H9 (cell line): ENCODE results near the gene STPG1. TPM values are rescaled to one million over a fixed set of nuclear protein-coding genes. Genes with fewer than 3 reads are reported as not detected.

Source experiments
- DNase-seq: peaks from one replicate; pipeline ENCODE4 v3.0.0-alpha.2; 2017
- H2AFZ ChIP-seq: one replicate; pipeline ENCODE4 v1.6.1; 2013; ENCODE audit warnings: mild to moderate bottlenecking, low read length, control low read depth, moderate library complexity
- H2AK5ac ChIP-seq: 2 replicates; pipeline ENCODE4 v1.6.1; 2013; ENCODE audit warnings: low read length, control low read depth, mixed read lengths; ENCODE audit not compliant: insufficient read length
- H2BK120ac ChIP-seq: one replicate; pipeline ENCODE4 v1.6.1; 2013; ENCODE audit warnings: low read depth, mild to moderate bottlenecking, low read length, control low read depth, inconsistent platforms; ENCODE audit not compliant: poor library complexity, severe bottlenecking
- H2BK12ac ChIP-seq: 2 replicates; pipeline ENCODE4 v1.6.1; 2013; ENCODE audit warnings: low read length, control low read depth, mixed read lengths, low read depth; ENCODE audit not compliant: insufficient read length
- H2BK15ac ChIP-seq: 2 replicates; pipeline ENCODE4 v1.6.1; 2013; ENCODE audit warnings: low read depth, low read length, control low read depth
- H2BK20ac ChIP-seq: one replicate; pipeline ENCODE4 v1.6.1; 2013; ENCODE audit warnings: low read depth, mild to moderate bottlenecking, low read length, control low read depth, inconsistent platforms; ENCODE audit not compliant: poor library complexity, severe bottlenecking
- H2BK5ac ChIP-seq: 2 replicates; pipeline ENCODE4 v1.6.1; 2013; ENCODE audit warnings: low read length, control low read depth, mixed read lengths; ENCODE audit not compliant: insufficient read length
- H3K14ac ChIP-seq: 2 replicates; pipeline ENCODE4 v1.6.1; 2013; ENCODE audit warnings: low read length, control low read depth; ENCODE audit not compliant: insufficient read depth
- H3K18ac ChIP-seq: 2 replicates; pipeline ENCODE4 v1.6.1; 2013; ENCODE audit warnings: low read depth, mild to moderate bottlenecking, mixed read lengths, low read length, control low read depth; ENCODE audit not compliant: insufficient read length
- H3K23ac ChIP-seq: 2 replicates; pipeline ENCODE4 v1.6.1; 2013; ENCODE audit warnings: low read length, control low read depth, mixed read lengths, low read depth; ENCODE audit not compliant: insufficient read length
- H3K23me2 ChIP-seq: 2 replicates; pipeline ENCODE4 v1.6.1; 2013; ENCODE audit warnings: low read depth, mild to moderate bottlenecking, mixed read lengths, low read length, control low read depth; ENCODE audit not compliant: insufficient read length, poor library complexity, severe bottlenecking
- H3K27ac ChIP-seq: 2 replicates; pipeline ENCODE4 v1.5.1; 2013; ENCODE audit warnings: low read length, control low read depth, mixed read lengths, low read depth; ENCODE audit not compliant: insufficient read length
- H3K27me3 ChIP-seq: 2 replicates; pipeline ENCODE4 v1.6.1; 2013; ENCODE audit warnings: low read length, control low read depth, inconsistent platforms; ENCODE audit not compliant: insufficient read depth
- H3K4ac ChIP-seq: 2 replicates; pipeline ENCODE4 v1.6.1; 2013; ENCODE audit warnings: low read depth, mild to moderate bottlenecking, control low read depth, inconsistent platforms, low read length, moderate library complexity
- H3K4me1 ChIP-seq: 2 replicates; pipeline ENCODE4 v1.6.1; 2013; ENCODE audit warnings: low read length, control low read depth, inconsistent platforms; ENCODE audit not compliant: insufficient read depth
- H3K4me2 ChIP-seq: 2 replicates; pipeline ENCODE4 v1.6.1; 2013; ENCODE audit warnings: low read length, control low read depth, mixed read lengths; ENCODE audit not compliant: insufficient read length, insufficient read depth
- H3K56ac ChIP-seq: 2 replicates; pipeline ENCODE4 v1.6.1; 2013; ENCODE audit warnings: low read depth, mild to moderate bottlenecking, mixed read lengths, low read length, control low read depth; ENCODE audit not compliant: insufficient read length
- H3K79me1 ChIP-seq: 2 replicates; pipeline ENCODE4 v1.6.1; 2013; ENCODE audit warnings: low read depth, mild to moderate bottlenecking, moderate library complexity, low read length, control low read depth, inconsistent platforms; ENCODE audit not compliant: insufficient read depth, poor library complexity, severe bottlenecking
- H3K79me2 ChIP-seq: 2 replicates; pipeline ENCODE4 v1.6.1; 2013; ENCODE audit warnings: low read length, control low read depth, inconsistent platforms; ENCODE audit not compliant: insufficient read depth
- H3K9ac ChIP-seq: 2 replicates; pipeline ENCODE4 v1.6.1; 2013; ENCODE audit warnings: low read length, control low read depth, mixed read lengths; ENCODE audit not compliant: insufficient read length; ENCODE audit errors: extremely low read depth
- H3K9me3 ChIP-seq: one replicate; pipeline ENCODE4 v1.6.1; 2013; ENCODE audit warnings: low read depth, low read length, inconsistent platforms; ENCODE audit not compliant: control insufficient read depth
- H3T11ph ChIP-seq: one replicate; pipeline ENCODE4 v1.6.1; 2013; ENCODE audit warnings: mild to moderate bottlenecking, low read length, control low read depth, inconsistent platforms
- H4K20me1 ChIP-seq: one replicate; pipeline ENCODE4 v1.6.1; 2013; ENCODE audit not compliant: control insufficient read depth, insufficient read length, insufficient read depth
- H4K5ac ChIP-seq: 2 replicates; pipeline ENCODE4 v1.6.1; 2013; ENCODE audit warnings: low read depth, mild to moderate bottlenecking, mixed read lengths, low read length, control low read depth; ENCODE audit not compliant: insufficient read length
- H4K8ac ChIP-seq: replicated peaks from 2 replicates; pipeline ENCODE4 v1.6.1; 2013; ENCODE audit warnings: low read length, control low read depth, mixed read lengths, low read depth; ENCODE audit not compliant: insufficient read length
- H4K91ac ChIP-seq: 2 replicates; pipeline ENCODE4 v1.6.1; 2013; ENCODE audit warnings: low read depth, mild to moderate bottlenecking, moderate library complexity, mixed read lengths, low read length, control low read depth; ENCODE audit not compliant: insufficient read length
- H3K27ac Mint-ChIP-seq, 3 experiments: 2 replicates in 2 of 3; 3 replicates in 1 of 3; pipeline ENCODE4 v1.8.0; 2020 to 2021; ENCODE audit warnings: mixed read lengths in 3 of 3, mild to moderate bottlenecking in 1 of 3, moderate library complexity in 1 of 3
- H3K27me3 Mint-ChIP-seq: 2 replicates; pipeline ENCODE4 v1.8.0; 2021; ENCODE audit warnings: low read depth, mild to moderate bottlenecking, moderate library complexity, mixed read lengths
- H3K36me3 Mint-ChIP-seq, 3 experiments: 2 replicates in 2 of 3; 3 replicates in 1 of 3; pipeline ENCODE4 v1.8.0; 2020 to 2021; ENCODE audit warnings: low read depth in 3 of 3, mixed read lengths in 3 of 3; ENCODE audit not compliant: insufficient read depth in 1 of 3
- H3K4me1 Mint-ChIP-seq, 2 experiments: 2 replicates each; pipeline ENCODE4 v1.8.0; 2020; ENCODE audit warnings: mixed read lengths in 2 of 2
- H3K4me3 Mint-ChIP-seq, 2 experiments: 2 replicates in 1 of 2; 3 replicates in 1 of 2; pipeline ENCODE4 v1.8.0; 2020 to 2021; ENCODE audit warnings: mild to moderate bottlenecking in 2 of 2, mixed read lengths in 2 of 2, moderate library complexity in 1 of 2
- H3K9me3 Mint-ChIP-seq, 2 experiments: 2 replicates in 1 of 2; 3 replicates in 1 of 2; pipeline ENCODE4 v1.8.0; 2020; ENCODE audit warnings: mild to moderate bottlenecking in 2 of 2, mixed read lengths in 2 of 2, moderate library complexity in 1 of 2
- WGBS: extraction: QIAGEN DNeasy Blood & Tissue Kit; methylation state at CpG from one replicate; pipeline ENCODE4 v1.1.7; 2013; ENCODE audit warnings: missing lambda C conversion rate, low lambda C conversion rate, mixed read lengths; ENCODE audit not compliant: insufficient read length; ENCODE audit errors: extremely low coverage; 5-methylcytosine and 5-hydroxymethylcytosine counted together
- total RNA-seq: library from RNA; stranded (reverse); gene quantifications from 2 replicates; pipeline ENCODE4 v1.2.1, GENCODE V29; 2021
- TF ChIP-seq, protein P1 (sequence below): fragments of 200-600 bp; sonication (generic); conservative IDR thresholded peaks from 3 replicates; pipeline ENCODE4 v1.8.0; 2021; ENCODE audit warnings: antibody characterized with exemption, mild to moderate bottlenecking

STPG1 gene
- total RNA-seq, 1 experiment from 2014 or later = 8.3 TPM

DNA sequence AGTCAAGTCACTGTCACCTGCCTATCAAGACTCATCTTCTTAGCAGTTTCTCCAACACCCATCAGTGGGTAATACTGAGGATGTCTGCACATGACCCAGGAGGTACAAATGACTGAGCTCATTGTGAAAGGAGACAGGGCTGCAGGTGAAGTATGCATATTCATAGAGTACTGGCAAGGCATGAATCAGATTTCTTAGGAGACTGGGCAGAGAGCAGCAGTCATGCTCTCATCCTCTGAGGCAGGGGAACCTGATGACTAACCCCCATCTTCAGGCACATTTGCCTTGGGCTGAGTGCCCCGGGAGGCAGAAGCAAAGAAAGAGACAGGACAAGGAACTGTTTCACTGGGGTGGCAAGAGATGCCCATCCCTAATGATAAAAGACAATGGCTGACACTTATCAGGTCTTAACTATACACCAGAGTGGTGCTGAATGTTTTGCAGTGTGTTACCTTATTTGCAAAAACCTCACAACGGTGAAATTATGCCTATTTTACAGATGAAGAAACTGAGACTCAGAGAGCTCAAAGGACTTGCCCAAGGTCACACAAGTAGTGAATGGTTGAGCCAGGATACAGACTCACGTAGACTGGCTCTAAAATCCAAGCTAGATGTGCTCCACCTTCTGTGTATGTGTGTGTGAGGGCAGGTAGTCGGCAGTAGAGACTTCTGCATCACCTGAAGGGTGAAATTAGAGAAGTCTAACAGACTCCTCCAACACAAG is 103.7 kb downstream of the STPG1 start:
- H3K23me2 ChIP-seq = no peaks in the 10 kb centered on the region

More for the DNA sequence above, 103.7 kb downstream of the STPG1 start:
- H3K4ac ChIP-seq = no peak overlapping the region
- Mint-ChIP-seq H3K4me3 (no peak overlapping the region), H3K36me3 (no peaks in the 10 kb centered on the region), H3K9me3 (no peaks in the 10 kb centered on the region; a peak in 1 of 5 replicates), H3K27ac (no peak overlapping the region), H3K4me1 (peaks cover 62 to 66% of the 10 kb centered on the region in 2 experiments), H3K27me3 (no peaks in the 10 kb centered on the region)
- H3T11ph ChIP-seq = no peak overlapping the region
- TF ChIP-seq, protein P1, sequence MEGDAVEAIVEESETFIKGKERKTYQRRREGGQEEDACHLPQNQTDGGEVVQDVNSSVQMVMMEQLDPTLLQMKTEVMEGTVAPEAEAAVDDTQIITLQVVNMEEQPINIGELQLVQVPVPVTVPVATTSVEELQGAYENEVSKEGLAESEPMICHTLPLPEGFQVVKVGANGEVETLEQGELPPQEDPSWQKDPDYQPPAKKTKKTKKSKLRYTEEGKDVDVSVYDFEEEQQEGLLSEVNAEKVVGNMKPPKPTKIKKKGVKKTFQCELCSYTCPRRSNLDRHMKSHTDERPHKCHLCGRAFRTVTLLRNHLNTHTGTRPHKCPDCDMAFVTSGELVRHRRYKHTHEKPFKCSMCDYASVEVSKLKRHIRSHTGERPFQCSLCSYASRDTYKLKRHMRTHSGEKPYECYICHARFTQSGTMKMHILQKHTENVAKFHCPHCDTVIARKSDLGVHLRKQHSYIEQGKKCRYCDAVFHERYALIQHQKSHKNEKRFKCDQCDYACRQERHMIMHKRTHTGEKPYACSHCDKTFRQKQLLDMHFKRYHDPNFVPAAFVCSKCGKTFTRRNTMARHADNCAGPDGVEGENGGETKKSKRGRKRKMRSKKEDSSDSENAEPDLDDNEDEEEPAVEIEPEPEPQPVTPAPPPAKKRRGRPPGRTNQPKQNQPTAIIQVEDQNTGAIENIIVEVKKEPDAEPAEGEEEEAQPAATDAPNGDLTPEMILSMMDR = no peak
- H2AK5ac ChIP-seq = no peak overlapping the region
- H3K56ac ChIP-seq = no peak overlapping the region
- no peaks in the 10 kb centered on the region for H3K79me1 ChIP-seq
- H2BK20ac ChIP-seq = no peak overlapping the region
- peaks cover 17% of the 10 kb centered on the region for H3K4me1 ChIP-seq
- H3K23ac ChIP-seq = no peak overlapping the region
- H2BK5ac ChIP-seq = no peak overlapping the region
- H3K18ac ChIP-seq = no peak overlapping the region
- no peak overlapping the region for H4K91ac ChIP-seq
- no peaks in the 10 kb centered on the region for H3K9me3 ChIP-seq
- DNase-seq = no peak
- H3K79me2 ChIP-seq = no peaks in the 10 kb centered on the region
- H3K27ac ChIP-seq = no peak overlapping the region
- no peaks in the 10 kb centered on the region for H3K27me3 ChIP-seq
- no peak overlapping the region for H2BK120ac ChIP-seq
- H2BK15ac ChIP-seq = no peak overlapping the region
- H2BK12ac ChIP-seq = no peak overlapping the region
- H4K20me1 ChIP-seq = no peaks in the 10 kb centered on the region
- no peak overlapping the region for H3K4me2 ChIP-seq
- H4K8ac ChIP-seq = no peak overlapping the region
- H3K9ac ChIP-seq = no peak overlapping the region
- H3K14ac ChIP-seq = no peak overlapping the region
- H4K5ac ChIP-seq = no peak overlapping the region
- no CpG with 5 or more reads among the region's 4 CpGs for WGBS
- H2AFZ ChIP-seq = no peak overlapping the region
